HepG2 (cell line): ENCODE measurements around the gene SECTM1. TPM values are rescaled to one million over a fixed set of nuclear protein-coding genes. Genes with fewer than 3 reads are reported as not detected.

Experiments
- ATAC-seq: fragments of 200-7000 bp; cut with Tn5 transposase; 3 replicates; pipeline ENCODE4 v1.9.1; 2020; ENCODE audit warnings: mild to moderate bottlenecking, moderate library complexity
- BruUV-seq: library from RNA; stranded (reverse); fragments of 400-500 nt; replicated peaks from 2 replicates; lab custom pipeline; 2021; lab: Mats Ljungman, UMichigan
- CTCF ChIA-PET: fragments of 300-600 bp; formaldehyde crosslinking; extraction: SDS; loops from one replicate; lab custom pipeline; 2021; ENCODE audit warnings: low total read pairs, inconsistent platforms, low intra/inter-chr PET ratio; lab: Yijun Ruan, JAX
- POLR2A ChIA-PET: fragments of 350-600 bp; sonication (Branson Sonifier 250); formaldehyde crosslinking; loops from one replicate; lab custom pipeline; 2020; ENCODE audit warnings: antibody characterized with exemption, inconsistent platforms; lab: Yijun Ruan, JAX
- DNase-seq: peaks from one replicate; pipeline ENCODE4 v3.0.0-alpha.2; 2015; ENCODE audit warnings: low spot score
- FAIRE-seq: peaks from 3 replicates; lab custom pipeline; 2011; peaks lifted over from hg19 to GRCh38; lab: Jason Lieb, UNC
- H2AFZ ChIP-seq: one replicate; pipeline ENCODE4 v1.6.1; 2011; ENCODE audit warnings: low read length, inconsistent platforms
- H3K27ac ChIP-seq: fragments of 300-600 bp; 3 replicates; pipeline ENCODE4 v1.8.0; 2011; ENCODE audit warnings: mixed run types, mild to moderate bottlenecking, mixed read lengths, low read length, inconsistent platforms; ENCODE audit not compliant: insufficient read depth; ENCODE audit errors: extremely low read length
- H3K27me3 ChIP-seq, 2 experiments: fragments of 200-600 bp in 1 of 2; 2 replicates in 1 of 2; 3 replicates in 1 of 2; pipeline versions ENCODE4 v1.6.0 to v1.8.0; 2011; ENCODE audit warnings: low read length in 2 of 2, mild to moderate bottlenecking in 2 of 2, moderate library complexity in 2 of 2, inconsistent platforms in 1 of 2; ENCODE audit not compliant: insufficient read depth in 2 of 2, control insufficient read depth in 1 of 2
- H3K36me3 ChIP-seq, 2 experiments: fragments of 200-600 bp in 1 of 2; replicated peaks in 1 of 2; 2 replicates in 1 of 2; 3 replicates in 1 of 2; pipeline versions ENCODE4 v1.5.1 to v1.8.0; 2011; ENCODE audit warnings: low read length in 2 of 2, inconsistent platforms in 1 of 2; ENCODE audit not compliant: insufficient read depth in 2 of 2, control insufficient read depth in 1 of 2
- H3K4me1 ChIP-seq: 2 replicates; pipeline ENCODE4 v1.5.1; 2012; ENCODE audit warnings: low read length, inconsistent platforms; ENCODE audit not compliant: insufficient read depth
- H3K4me2 ChIP-seq: 2 replicates; pipeline ENCODE4 v1.6.0; 2011; ENCODE audit warnings: low read depth, low read length, inconsistent platforms
- H3K4me3 ChIP-seq, 3 experiments: fragments of 200-600 bp in 1 of 3; sonication (generic), shearing (Covaris generic) in 1 of 3; replicated peaks in 1 of 3; 2 replicates each; pipeline ENCODE4 v1.5.1; 2011 to 2016; ENCODE audit warnings: low read length in 3 of 3, inconsistent platforms in 2 of 3, low read depth in 2 of 3, mild to moderate bottlenecking in 2 of 3, control low read depth in 1 of 3, mixed read lengths in 1 of 3; ENCODE audit not compliant: insufficient read depth in 1 of 3
- H3K79me2 ChIP-seq: one replicate; pipeline ENCODE4 v1.6.1; 2011; ENCODE audit warnings: low read length, inconsistent platforms; ENCODE audit not compliant: insufficient read depth
- H3K9ac ChIP-seq: 2 replicates; pipeline ENCODE4 v1.6.0; 2011; ENCODE audit warnings: mild to moderate bottlenecking, low read depth, low read length, inconsistent platforms; ENCODE audit not compliant: insufficient read depth
- H3K9me3 ChIP-seq: 2 replicates; pipeline ENCODE4 v1.5.1; 2012; ENCODE audit warnings: mild to moderate bottlenecking, low read length
- H4K20me1 ChIP-seq: 2 replicates; pipeline ENCODE4 v1.6.0; 2011; ENCODE audit warnings: inconsistent platforms, mild to moderate bottlenecking, low read length, moderate library complexity; ENCODE audit not compliant: insufficient read depth
- ARHGAP35 ChIP-seq: sonication (generic); formaldehyde crosslinking; IDR thresholded peaks from 2 replicates; pipeline ENCODE4 v1.9.0; 2022; ENCODE audit warnings: mild to moderate bottlenecking, inconsistent platforms, moderate library complexity, missing genetic modification reagents, borderline replicate concordance
- BCL3 ChIP-seq: sonication (generic); formaldehyde crosslinking; IDR thresholded peaks from 2 replicates; pipeline ENCODE4 v1.5.1; 2020; ENCODE audit warnings: mild to moderate bottlenecking, missing genetic modification reagents, moderate library complexity
- HCFC1 ChIP-seq: fragments of 150-350 bp; IDR thresholded peaks from 2 replicates; pipeline ENCODE4 v1.6.1; 2014; ENCODE audit warnings: low read depth, low read length
- KDM3A ChIP-seq: IDR thresholded peaks from 2 replicates; pipeline ENCODE4 v1.6.1; 2018; ENCODE audit warnings: low read depth, missing compliant biosample characterization
- KLF6 ChIP-seq: IDR thresholded peaks from 2 replicates; pipeline ENCODE4 v1.8.0; 2016; ENCODE audit warnings: missing biosample characterization, missing genetic modification reagents
- NR0B2 ChIP-seq: sonication (generic); formaldehyde crosslinking; IDR thresholded peaks from 2 replicates; pipeline ENCODE4 v1.4.0; 2020; ENCODE audit warnings: mild to moderate bottlenecking, missing genetic modification reagents
- PCBP1 ChIP-seq: fragments of 200-400 bp; formaldehyde crosslinking; IDR thresholded peaks from 2 replicates; pipeline ENCODE4 v1.6.1; 2017; ENCODE audit warnings: mild to moderate bottlenecking, low read depth, low read length, borderline replicate concordance
- RFXAP ChIP-seq: sonication (generic); formaldehyde crosslinking; IDR thresholded peaks from 2 replicates; pipeline ENCODE4 v1.4.0; 2020; ENCODE audit warnings: missing genetic modification reagents, borderline replicate concordance
- SALL1 ChIP-seq: sonication (generic); formaldehyde crosslinking; IDR thresholded peaks from 2 replicates; pipeline ENCODE4 v1.8.0; 2022; ENCODE audit warnings: mild to moderate bottlenecking, missing genetic modification reagents
- YEATS2 ChIP-seq: sonication (generic); formaldehyde crosslinking; IDR thresholded peaks from 2 replicates; pipeline ENCODE4 v1.4.0; 2020; ENCODE audit warnings: missing genetic modification reagents, borderline replicate concordance
- ZBTB20 ChIP-seq: sonication (generic); formaldehyde crosslinking; IDR thresholded peaks from 2 replicates; pipeline ENCODE4 v1.8.1; 2023; ENCODE audit warnings: missing genetic modification reagents, low read depth, mild to moderate bottlenecking, borderline replicate concordance
- ZNF281 ChIP-seq: sonication (generic); formaldehyde crosslinking; IDR thresholded peaks from 2 replicates; pipeline ENCODE4 v1.4.0; 2020; ENCODE audit warnings: missing genetic modification reagents, borderline replicate concordance
- ZNF432 ChIP-seq: sonication (generic); formaldehyde crosslinking; IDR thresholded peaks from 2 replicates; pipeline ENCODE4 v1.5.0; 2020; ENCODE audit warnings: missing genetic modification reagents, mild to moderate bottlenecking, borderline replicate concordance
- ZNF564 ChIP-seq: sonication (generic); formaldehyde crosslinking; IDR thresholded peaks from 2 replicates; pipeline ENCODE4 v1.8.1; 2023; ENCODE audit warnings: mild to moderate bottlenecking, missing genetic modification reagents
- ZNF652 ChIP-seq: IDR thresholded peaks from 2 replicates; pipeline ENCODE4 v1.6.1; 2016; ENCODE audit warnings: low read depth, borderline replicate concordance
- ZNF713 ChIP-seq: sonication (generic); formaldehyde crosslinking; IDR thresholded peaks from 2 replicates; pipeline ENCODE4 v1.4.0; 2020; ENCODE audit warnings: mild to moderate bottlenecking, missing genetic modification reagents
- ZNF724P ChIP-seq: sonication (generic); formaldehyde crosslinking; IDR thresholded peaks from 2 replicates; pipeline ENCODE4 v1.8.0; 2022; ENCODE audit warnings: missing genetic modification reagents, borderline replicate concordance
- WGBS: methylation state at CpG from one replicate; pipeline ENCODE4 v1.1.6; 2017; ENCODE audit warnings: low lambda C conversion rate; 5-methylcytosine and 5-hydroxymethylcytosine counted together
- in situ Hi-C: cut with HindIII; loops from 2 replicates; pipeline ENCODE4 v1.10.0; 2017; ENCODE audit warnings: low pct_unique_long_range_greater_than_20kb; ENCODE audit not compliant: extremely low pct_ligation_motif_present
- intact Hi-C: fragments of 100-400 bp; cut with micrococcal nuclease; formaldehyde crosslinking; loops from one replicate; pipeline ENCODE4 v1.10.0; 2022; ENCODE audit not compliant: unreplicated experiment
- polyA plus RNA-seq, 8 experiments: library from polyadenylated mRNA; depleted of rRNA in 3 of 8; stranded (reverse) in 7 of 8; unstranded in 1 of 8; fragments of >200 nt; fragmentation: Illumina TruSeq in 4 of 8; extraction: Trizol in 4 of 8; gene quantifications; 2 replicates each; pipeline versions ENCODE4 v1.2.1 to v1.2.3, GENCODE V29; 2011 to 2016; ENCODE audit warnings: low read depth in 4 of 8, missing spikeins in 1 of 8, mixed read lengths in 1 of 8; ENCODE audit not compliant: insufficient read depth in 1 of 8
- total RNA-seq, 5 experiments: library from RNA; depleted of rRNA; stranded (reverse); fragments of >200 nt; fragmentation: Illumina TruSeq; extraction: Trizol; gene quantifications; 2 replicates each; pipeline ENCODE4 v1.2.3, GENCODE V29; 2016; ENCODE audit warnings: low read depth in 1 of 5
- TF ChIP-seq, protein P1 (sequence below): sonication (generic); formaldehyde crosslinking; IDR thresholded peaks from 2 replicates; pipeline ENCODE4 v1.4.0; 2020; ENCODE audit warnings: missing genetic modification reagents

Gene SECTM1
- total and polyA plus RNA-seq, 2 of the 13 experiments (the other 11 are each of a cell fraction or from before 2014, with no cell fraction given), result 3.5 to 5.3 TPM

DNA sequence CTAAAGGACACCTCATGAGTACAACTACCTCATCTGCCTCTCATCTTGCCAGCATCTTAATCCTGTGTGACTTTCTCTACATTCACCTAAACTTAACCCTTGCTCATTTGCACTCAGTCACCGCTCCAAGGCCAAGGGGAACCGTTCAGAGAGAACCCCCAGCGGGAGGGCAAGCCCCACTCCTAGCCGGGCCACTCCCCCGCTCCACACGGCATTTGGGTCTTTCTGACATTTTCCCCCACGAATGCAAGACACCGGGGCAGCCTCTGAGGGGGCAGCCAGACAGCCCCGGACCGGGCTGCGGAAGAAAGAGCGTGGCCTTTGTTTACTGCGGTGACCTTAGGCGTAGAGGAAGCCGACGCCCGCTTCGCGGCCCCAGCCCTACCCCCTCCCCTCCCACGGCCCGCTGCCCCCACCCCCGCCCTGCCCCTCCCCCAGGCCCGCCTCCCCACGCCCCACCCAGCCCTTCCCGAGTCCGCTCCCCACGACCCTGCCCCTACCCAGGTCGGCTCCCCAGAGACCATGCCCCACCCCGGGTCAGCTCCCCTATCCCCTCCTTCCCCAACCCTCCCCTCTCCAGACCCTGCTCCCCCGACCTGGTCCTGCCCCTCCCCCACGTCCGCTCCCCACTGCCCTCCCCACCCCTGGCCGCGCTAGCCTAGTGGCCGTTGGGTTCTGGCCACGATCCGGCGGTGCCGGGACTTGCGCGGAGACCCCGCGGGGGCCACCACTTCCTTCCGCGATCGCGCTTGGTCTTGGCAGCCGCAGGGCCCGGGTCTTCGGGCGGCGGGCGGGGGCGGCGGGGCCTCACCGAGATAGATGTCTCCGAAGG is 60.9 kb downstream of the SECTM1 start:
- Histone ChIP-seq H3K79me2 (peaks cover 50% of the 10 kb centered on the region), H3K4me2 (peak overlapping the region; percentile 97), H4K20me1 (peaks cover 50% of the 10 kb centered on the region), H3K36me3 (peaks cover 5 to 19% of the 10 kb centered on the region in 2 experiments; a peak in 3 of 5 replicates), H3K9me3 (no peaks in the 10 kb centered on the region), H3K4me3 (peak overlapping the region; percentile 88 to 97 (median 88)), H3K9ac (peak overlapping the region; percentile 91), H3K4me1 (peaks cover 78% of the 10 kb centered on the region), H3K27me3 (no peaks in the 10 kb centered on the region; a peak in 1 of 5 replicates), H2AFZ (no peak overlapping the region), H3K27ac (peak overlapping the region; percentile 92)
- BruUV-seq, result no TSS peak
- POLR2A ChIA-PET, result interaction anchor here (0.7 to 10.6 kb wide), 20 partner anchors 12 to 306 kb away, joined by 3 to 119 read pairs (median 5); partner anchors contain the start of genes CD7 and SLC16A3
- in situ Hi-C loops, result no loop called here
- FAIRE-seq, result no peak
- WGBS, result 2% methylated on average over 52 of the region's 57 CpGs
- ATAC-seq, result peak; percentile 4
- DNase-seq, result no peak
- intact Hi-C loops, result no loop called here
- CTCF ChIA-PET, result no interaction called here
- TF ChIP-seq KDM3A (CRISPR knock-in tag) (no peak), ZBTB20 (CRISPR knock-in tag) (no peak), ZNF564 (CRISPR knock-in tag) (no peak; the same call in 1 of the 2 replicates), ZNF713 (CRISPR knock-in tag) (no peak), SALL1 (CRISPR knock-in tag) (peak; percentile 33; the same call in 1 of the 2 replicates), YEATS2 (CRISPR knock-in tag) (no peak), HCFC1 (no peak), BCL3 (CRISPR knock-in tag) (no peak), RFXAP (CRISPR knock-in tag) (no peak), ARHGAP35 (CRISPR knock-in tag) (no peak), ZNF281 (0 out of 2 replicates have a peak, but pooled peaks have one; percentile 8), ZNF652 (CRISPR knock-in tag) (peak; percentile 71), KLF6 (no peak), ZNF432 (CRISPR knock-in tag) (no peak), NR0B2 (CRISPR knock-in tag) (no peak), PCBP1 (peak; percentile 96), ZNF724P (CRISPR knock-in tag) (no peak)
- TF ChIP-seq, protein P1, sequence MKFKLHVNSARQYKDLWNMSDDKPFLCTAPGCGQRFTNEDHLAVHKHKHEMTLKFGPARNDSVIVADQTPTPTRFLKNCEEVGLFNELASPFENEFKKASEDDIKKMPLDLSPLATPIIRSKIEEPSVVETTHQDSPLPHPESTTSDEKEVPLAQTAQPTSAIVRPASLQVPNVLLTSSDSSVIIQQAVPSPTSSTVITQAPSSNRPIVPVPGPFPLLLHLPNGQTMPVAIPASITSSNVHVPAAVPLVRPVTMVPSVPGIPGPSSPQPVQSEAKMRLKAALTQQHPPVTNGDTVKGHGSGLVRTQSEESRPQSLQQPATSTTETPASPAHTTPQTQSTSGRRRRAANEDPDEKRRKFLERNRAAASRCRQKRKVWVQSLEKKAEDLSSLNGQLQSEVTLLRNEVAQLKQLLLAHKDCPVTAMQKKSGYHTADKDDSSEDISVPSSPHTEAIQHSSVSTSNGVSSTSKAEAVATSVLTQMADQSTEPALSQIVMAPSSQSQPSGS, result no peak
